Astrocyte (in vitro differentiated cells and primary cell): ENCODE measurements around the gene FRS2. TPM values are rescaled to one million over a fixed set of nuclear protein-coding genes. Genes with fewer than 3 reads are reported as not detected.

Experiments used
- DNase-seq: peaks from one replicate; pipeline ENCODE4 v3.0.0-alpha.2; 2010; ENCODE audit warnings: low read depth
- FAIRE-seq: peaks from 2 replicates; lab custom pipeline; 2011; peaks lifted over from hg19 to GRCh38; lab: Jason Lieb, UNC
- H2AFZ ChIP-seq: 2 replicates; pipeline ENCODE4 v1.6.0; 2012; ENCODE audit warnings: low read depth, low read length, inconsistent platforms
- H3K27ac ChIP-seq: 2 replicates; pipeline ENCODE4 v1.5.1; 2011; ENCODE audit warnings: low read depth, low read length, inconsistent platforms
- H3K27me3 ChIP-seq: 2 replicates; pipeline ENCODE4 v1.6.0; 2011; ENCODE audit warnings: low read length, inconsistent platforms; ENCODE audit not compliant: insufficient read depth
- H3K36me3 ChIP-seq: 2 replicates; pipeline ENCODE4 v1.5.1; 2011; ENCODE audit warnings: low read length, inconsistent platforms; ENCODE audit not compliant: insufficient read depth
- H3K4me1 ChIP-seq: 2 replicates; pipeline ENCODE4 v1.5.1; 2011; ENCODE audit warnings: low read length, inconsistent platforms; ENCODE audit not compliant: insufficient read depth
- H3K4me2 ChIP-seq: 2 replicates; pipeline ENCODE4 v1.6.0; 2012; ENCODE audit warnings: low read length, inconsistent platforms
- H3K4me3 ChIP-seq: 2 replicates; pipeline ENCODE4 v1.5.1; 2011; ENCODE audit warnings: low read depth, mild to moderate bottlenecking, low read length, inconsistent platforms; ENCODE audit not compliant: insufficient read depth
- H3K79me2 ChIP-seq: 2 replicates; pipeline ENCODE4 v1.6.0; 2012; ENCODE audit warnings: mild to moderate bottlenecking, low read length, inconsistent platforms; ENCODE audit not compliant: insufficient read depth
- H3K9ac ChIP-seq: 2 replicates; pipeline ENCODE4 v1.6.0; 2012; ENCODE audit warnings: mild to moderate bottlenecking, low read length, inconsistent platforms
- H3K9me3 ChIP-seq: 2 replicates; pipeline ENCODE4 v1.5.1; 2012; ENCODE audit warnings: low read depth, mild to moderate bottlenecking, low read length, inconsistent platforms; ENCODE audit not compliant: insufficient read depth
- H4K20me1 ChIP-seq: 2 replicates; pipeline ENCODE4 v1.6.0; 2012; ENCODE audit warnings: low read length, inconsistent platforms; ENCODE audit not compliant: insufficient read depth
- H3K27ac Mint-ChIP-seq: one replicate; pipeline ENCODE4 v1.8.0; 2021; ENCODE audit warnings: mild to moderate bottlenecking, mixed read lengths; ENCODE audit not compliant: unreplicated experiment
- H3K27me3 Mint-ChIP-seq: one replicate; pipeline ENCODE4 v1.8.0; 2021; ENCODE audit warnings: low read depth, mixed read lengths; ENCODE audit not compliant: unreplicated experiment
- H3K36me3 Mint-ChIP-seq: one replicate; pipeline ENCODE4 v1.8.0; 2021; ENCODE audit warnings: low read depth, mixed read lengths; ENCODE audit not compliant: unreplicated experiment
- H3K4me1 Mint-ChIP-seq: one replicate; pipeline ENCODE4 v1.8.0; 2021; ENCODE audit warnings: low read depth, mixed read lengths; ENCODE audit not compliant: unreplicated experiment
- H3K4me3 Mint-ChIP-seq: one replicate; pipeline ENCODE4 v1.8.0; 2021; ENCODE audit warnings: mild to moderate bottlenecking, moderate library complexity, mixed read lengths; ENCODE audit not compliant: unreplicated experiment
- H3K9me3 Mint-ChIP-seq: one replicate; pipeline ENCODE4 v1.8.0; 2021; ENCODE audit warnings: mild to moderate bottlenecking, mixed read lengths; ENCODE audit not compliant: unreplicated experiment
- EZH2 ChIP-seq: IDR thresholded peaks from 2 replicates; pipeline ENCODE4 v1.6.1; 2012; ENCODE audit warnings: mild to moderate bottlenecking, low read length, inconsistent platforms; ENCODE audit not compliant: insufficient read depth
- total RNA-seq: library from RNA; stranded (reverse); gene quantifications from 2 replicates; pipeline ENCODE4 v1.2.1, GENCODE V29; 2021
- TF ChIP-seq, protein P1 (sequence below): IDR thresholded peaks from 2 replicates; pipeline ENCODE4 v1.5.1; 2011; ENCODE audit warnings: low read depth, mild to moderate bottlenecking, inconsistent platforms, low read length, moderate library complexity; ENCODE audit not compliant: insufficient read depth

Gene FRS2
- total RNA-seq, 1 donor from 2014 or later: 60.9 TPM

GRCh38 chr12:69620077-69620476, 149.9 kb downstream of the FRS2 start:
- H3K36me3 ChIP-seq: no peaks in the 10 kb centered on the region
- Mint-ChIP-seq H3K4me1 (no peaks in the 10 kb centered on the region), H3K9me3 (peaks cover 9% of the 10 kb centered on the region), H3K4me3 (no peak overlapping the region), H3K27ac (no peak overlapping the region), H3K27me3 (peaks cover 5% of the 10 kb centered on the region), H3K36me3 (no peaks in the 10 kb centered on the region)
- no peaks in the 10 kb centered on the region for H3K79me2 ChIP-seq
- H2AFZ ChIP-seq: no peak overlapping the region
- no peak overlapping the region for H3K27ac ChIP-seq
- FAIRE-seq (no peak), DNase-seq (no peak)
- no peak overlapping the region for H3K4me2 ChIP-seq
- TF ChIP-seq EZH2: no peak
- TF ChIP-seq, protein P1, sequence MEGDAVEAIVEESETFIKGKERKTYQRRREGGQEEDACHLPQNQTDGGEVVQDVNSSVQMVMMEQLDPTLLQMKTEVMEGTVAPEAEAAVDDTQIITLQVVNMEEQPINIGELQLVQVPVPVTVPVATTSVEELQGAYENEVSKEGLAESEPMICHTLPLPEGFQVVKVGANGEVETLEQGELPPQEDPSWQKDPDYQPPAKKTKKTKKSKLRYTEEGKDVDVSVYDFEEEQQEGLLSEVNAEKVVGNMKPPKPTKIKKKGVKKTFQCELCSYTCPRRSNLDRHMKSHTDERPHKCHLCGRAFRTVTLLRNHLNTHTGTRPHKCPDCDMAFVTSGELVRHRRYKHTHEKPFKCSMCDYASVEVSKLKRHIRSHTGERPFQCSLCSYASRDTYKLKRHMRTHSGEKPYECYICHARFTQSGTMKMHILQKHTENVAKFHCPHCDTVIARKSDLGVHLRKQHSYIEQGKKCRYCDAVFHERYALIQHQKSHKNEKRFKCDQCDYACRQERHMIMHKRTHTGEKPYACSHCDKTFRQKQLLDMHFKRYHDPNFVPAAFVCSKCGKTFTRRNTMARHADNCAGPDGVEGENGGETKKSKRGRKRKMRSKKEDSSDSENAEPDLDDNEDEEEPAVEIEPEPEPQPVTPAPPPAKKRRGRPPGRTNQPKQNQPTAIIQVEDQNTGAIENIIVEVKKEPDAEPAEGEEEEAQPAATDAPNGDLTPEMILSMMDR: no peak
- H3K4me1 ChIP-seq: no peaks in the 10 kb centered on the region
- H3K9ac ChIP-seq: no peak overlapping the region
- H3K27me3 ChIP-seq: no peaks in the 10 kb centered on the region
- H3K4me3 ChIP-seq: no peak overlapping the region
- no peaks in the 10 kb centered on the region for H4K20me1 ChIP-seq
- H3K9me3 ChIP-seq: no peaks in the 10 kb centered on the region

DNA sequence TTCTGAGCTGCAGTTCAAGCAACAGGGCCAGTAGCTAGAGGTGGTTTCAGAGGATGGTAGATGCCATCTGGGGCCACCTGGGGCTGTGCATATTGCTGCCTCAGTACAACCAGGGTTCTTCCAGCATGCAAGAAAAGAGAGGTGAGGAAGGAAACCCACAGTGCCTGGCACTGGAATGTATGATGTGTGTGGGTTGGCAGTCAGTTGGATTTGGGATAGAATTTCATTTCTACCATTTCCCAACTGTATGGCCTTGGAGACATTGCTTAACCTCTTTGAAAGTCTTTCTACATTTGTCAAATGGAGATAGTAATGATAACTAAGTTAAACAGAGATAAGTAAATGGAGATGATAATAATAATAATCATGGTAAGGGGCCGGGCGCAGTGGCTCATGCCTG, 150.7 kb downstream of the FRS2 start:
- Histone ChIP-seq H3K4me3 (no peak overlapping the region), H3K9me3 (no peaks in the 10 kb centered on the region), H3K27ac (no peak overlapping the region), H3K27me3 (peaks cover 3% of the 10 kb centered on the region), H3K79me2 (no peaks in the 10 kb centered on the region), H3K4me1 (no peaks in the 10 kb centered on the region), H3K9ac (no peak overlapping the region), H4K20me1 (no peaks in the 10 kb centered on the region), H2AFZ (no peak overlapping the region), H3K4me2 (no peak overlapping the region), H3K36me3 (no peaks in the 10 kb centered on the region)
- no peak for FAIRE-seq
- no peak overlapping the region for H3K4me3 Mint-ChIP-seq
- no peak for TF ChIP-seq EZH2
- TF ChIP-seq, protein P1: no peak
- no peaks in the 10 kb centered on the region for H3K36me3 Mint-ChIP-seq
- H3K27ac Mint-ChIP-seq: no peak overlapping the region
- DNase-seq: no peak
- peaks cover 5% of the 10 kb centered on the region for H3K27me3 Mint-ChIP-seq
- no peaks in the 10 kb centered on the region for H3K4me1 Mint-ChIP-seq
- peaks cover 5% of the 10 kb centered on the region for H3K9me3 Mint-ChIP-seq

DNA sequence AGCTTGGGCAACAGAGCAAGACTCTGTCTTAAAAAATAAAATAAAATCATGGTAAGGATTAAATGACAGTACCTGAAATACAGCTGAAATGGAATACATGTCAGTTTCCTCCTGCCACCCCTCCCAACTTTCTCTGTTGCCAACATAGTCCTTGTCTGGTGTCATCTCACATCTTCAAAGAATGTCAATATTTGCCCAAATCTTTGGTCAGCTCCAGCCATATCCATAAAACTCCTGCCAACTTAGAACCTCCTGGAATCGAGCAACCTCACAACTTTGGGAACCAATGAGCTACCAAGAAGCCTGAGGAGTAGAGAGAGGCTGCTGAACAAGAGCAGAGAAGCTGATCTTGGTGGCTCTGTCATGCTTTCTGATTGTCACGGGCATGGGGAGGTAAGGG, 151.4 kb downstream of the FRS2 start:
- Mint-ChIP-seq H3K4me3 (no peak overlapping the region), H3K4me1 (no peaks in the 10 kb centered on the region), H3K9me3 (peaks cover 5% of the 10 kb centered on the region), H3K36me3 (no peaks in the 10 kb centered on the region), H3K27me3 (peaks cover 5% of the 10 kb centered on the region), H3K27ac (no peak overlapping the region)
- Histone ChIP-seq H3K4me2 (no peak overlapping the region), H3K9ac (no peak overlapping the region), H3K4me1 (no peaks in the 10 kb centered on the region), H3K79me2 (no peaks in the 10 kb centered on the region), H3K27me3 (peaks cover 3% of the 10 kb centered on the region), H2AFZ (no peak overlapping the region), H4K20me1 (no peaks in the 10 kb centered on the region), H3K4me3 (no peak overlapping the region), H3K27ac (no peak overlapping the region), H3K9me3 (no peaks in the 10 kb centered on the region), H3K36me3 (no peaks in the 10 kb centered on the region)
- DNase-seq (no peak), FAIRE-seq (no peak)
- TF ChIP-seq EZH2: no peak
- TF ChIP-seq, protein P1: no peak
